ENCODE measurements around the gene F12.

DNA sequence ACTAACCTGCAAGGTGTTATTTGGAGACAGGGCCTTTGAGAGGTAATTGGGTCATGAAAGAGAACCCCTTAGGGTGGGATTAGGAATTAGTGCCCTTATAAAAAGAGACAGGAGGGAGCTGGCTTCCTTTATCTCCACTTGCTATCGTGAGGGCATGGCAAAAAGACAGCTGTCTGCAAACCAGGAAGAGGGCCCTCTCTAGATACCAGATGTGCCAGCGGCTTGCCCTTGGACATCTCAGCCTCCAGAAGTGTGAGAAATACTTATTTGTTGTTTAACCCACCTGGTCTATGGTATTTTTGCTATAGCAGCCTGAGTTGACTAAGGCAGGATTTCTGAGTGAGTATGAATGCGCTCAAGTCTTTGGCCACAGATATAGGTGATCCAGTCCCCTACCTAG lies 52.6 kb downstream of the F12 start:
- TF ChIP-seq POLR2AphosphoS5 (IDR thresholded peaks at IDR 0.05; ENCODE audit: low read depth): no peak
- TF ChIP-seq, protein P1, sequence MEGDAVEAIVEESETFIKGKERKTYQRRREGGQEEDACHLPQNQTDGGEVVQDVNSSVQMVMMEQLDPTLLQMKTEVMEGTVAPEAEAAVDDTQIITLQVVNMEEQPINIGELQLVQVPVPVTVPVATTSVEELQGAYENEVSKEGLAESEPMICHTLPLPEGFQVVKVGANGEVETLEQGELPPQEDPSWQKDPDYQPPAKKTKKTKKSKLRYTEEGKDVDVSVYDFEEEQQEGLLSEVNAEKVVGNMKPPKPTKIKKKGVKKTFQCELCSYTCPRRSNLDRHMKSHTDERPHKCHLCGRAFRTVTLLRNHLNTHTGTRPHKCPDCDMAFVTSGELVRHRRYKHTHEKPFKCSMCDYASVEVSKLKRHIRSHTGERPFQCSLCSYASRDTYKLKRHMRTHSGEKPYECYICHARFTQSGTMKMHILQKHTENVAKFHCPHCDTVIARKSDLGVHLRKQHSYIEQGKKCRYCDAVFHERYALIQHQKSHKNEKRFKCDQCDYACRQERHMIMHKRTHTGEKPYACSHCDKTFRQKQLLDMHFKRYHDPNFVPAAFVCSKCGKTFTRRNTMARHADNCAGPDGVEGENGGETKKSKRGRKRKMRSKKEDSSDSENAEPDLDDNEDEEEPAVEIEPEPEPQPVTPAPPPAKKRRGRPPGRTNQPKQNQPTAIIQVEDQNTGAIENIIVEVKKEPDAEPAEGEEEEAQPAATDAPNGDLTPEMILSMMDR (IDR thresholded peaks at IDR 0.05; ENCODE audit: insufficient read depth, low read length): no peak

Data from HL-60 (cell line).